GM10248 (cell line): ENCODE data around the gene ADAMTSL5.

Source experiments
- CTCF ChIA-PET: fragments of 300-600 bp; sonication (Branson Sonifier 250); formaldehyde crosslinking; extraction: SDS; loops from one replicate; lab custom pipeline; 2021; ENCODE audit warnings: antibody characterized with exemption; lab: Yijun Ruan, JAX
- POLR2A ChIA-PET: fragments of 350-650 bp; sonication (Branson Sonifier 250); formaldehyde crosslinking; extraction: SDS; loops from one replicate; lab custom pipeline; 2020; ENCODE audit warnings: antibody characterized with exemption; lab: Yijun Ruan, JAX
- DNase-seq: peaks from one replicate; pipeline ENCODE4 v3.0.0; 2012; ENCODE audit errors: extremely low spot score
- CTCF ChIP-seq: IDR thresholded peaks from 2 replicates; pipeline ENCODE4 v1.5.1; 2012; ENCODE audit warnings: mild to moderate bottlenecking, low read depth; ENCODE audit errors: extremely low read depth, missing control alignments, control extremely low read depth

Gene ADAMTSL5

GRCh38 chr19:1474011-1474764 is 38.6 kb downstream of the ADAMTSL5 start:
- ChIA-PET CTCF (interaction anchor here (1.3 kb wide), 2 partner anchors 29 to 352 kb away, joined by 3 to 4 read pairs; no protein-coding TSS in a partner anchor), POLR2A (interaction anchor here (0.5 kb wide), 1 partner anchor 11 kb away, joined by 5 read pairs; no protein-coding TSS in a partner anchor)
- DNase-seq: no peak
- no peak for TF ChIP-seq CTCF

GRCh38 chr19:1473085-1473851 is 39.6 kb downstream of the ADAMTSL5 start:
- no peak for TF ChIP-seq CTCF
- CTCF ChIA-PET: interaction anchor here (1.3 kb wide), 3 partner anchors 28 to 353 kb away, joined by 3 to 4 read pairs (median 4); no protein-coding TSS in a partner anchor
- DNase-seq: no peak
- POLR2A ChIA-PET: interaction anchor here (0.5 kb wide), 1 partner anchor 10 kb away, joined by 5 read pairs; no protein-coding TSS in a partner anchor

- DNase-seq: no peak
- no peak for TF ChIP-seq CTCF
- ChIA-PET POLR2A (interaction anchor here (0.6 kb wide), 1 partner anchor 9 kb away, joined by 3 read pairs; no protein-coding TSS in a partner anchor), CTCF (interaction anchor here (1.0 to 1.3 kb wide), 4 partner anchors 27 to 354 kb away, joined by 3 to 4 read pairs (median 4); no protein-coding TSS in a partner anchor)
Measured at GRCh38 chr19:1472231-1473084, 40.4 kb downstream of the ADAMTSL5 start.

- TF ChIP-seq CTCF: no peak
- ChIA-PET CTCF (interaction anchor here (1.0 to 1.3 kb wide), 3 partner anchors 26 to 74 kb away, joined by 3 to 4 read pairs (median 4); no protein-coding TSS in a partner anchor), POLR2A (interaction anchor here (0.6 kb wide), 2 partner anchors 8 to 27 kb away, joined by 3 to 5 read pairs; no protein-coding TSS in a partner anchor)
- no peak for DNase-seq
Measured at GRCh38 chr19:1471515-1472160, 41.2 kb downstream of the ADAMTSL5 start.

GRCh38 chr19:1471010-1471514 is 41.8 kb downstream of the ADAMTSL5 start:
- TF ChIP-seq CTCF: no peak
- CTCF ChIA-PET: no interaction called here
- POLR2A ChIA-PET: no interaction called here
- no peak for DNase-seq
